Measurements from ENCODE around the gene CARM1.

CARM1 gene

DNA sequence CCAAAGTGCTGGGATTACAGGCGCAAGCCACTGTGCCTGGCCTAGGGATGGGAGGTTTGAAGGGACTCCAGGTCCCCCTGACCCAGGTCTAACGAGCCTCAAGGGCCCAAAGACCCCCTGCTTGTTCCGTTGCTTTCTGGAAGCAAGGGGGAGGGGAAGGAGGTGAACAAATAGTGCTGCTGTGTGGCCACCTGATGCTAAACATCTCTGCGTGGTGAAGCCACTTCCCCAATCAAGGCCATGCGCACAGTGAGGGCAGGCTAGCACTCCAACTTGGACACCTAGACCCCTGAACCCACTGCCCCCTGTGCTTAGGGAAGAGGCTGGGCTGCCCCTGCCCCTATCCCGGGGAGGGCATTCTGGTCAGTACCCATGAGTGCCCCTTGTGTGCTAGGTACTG lies 24.0 kb downstream of the CARM1 start:
- no peak overlapping the region for H3K27ac ChIP-seq (ENCODE audit: poor library complexity, severe bottlenecking)
- no peak for ATAC-seq (ENCODE audit: low read depth)

DNA sequence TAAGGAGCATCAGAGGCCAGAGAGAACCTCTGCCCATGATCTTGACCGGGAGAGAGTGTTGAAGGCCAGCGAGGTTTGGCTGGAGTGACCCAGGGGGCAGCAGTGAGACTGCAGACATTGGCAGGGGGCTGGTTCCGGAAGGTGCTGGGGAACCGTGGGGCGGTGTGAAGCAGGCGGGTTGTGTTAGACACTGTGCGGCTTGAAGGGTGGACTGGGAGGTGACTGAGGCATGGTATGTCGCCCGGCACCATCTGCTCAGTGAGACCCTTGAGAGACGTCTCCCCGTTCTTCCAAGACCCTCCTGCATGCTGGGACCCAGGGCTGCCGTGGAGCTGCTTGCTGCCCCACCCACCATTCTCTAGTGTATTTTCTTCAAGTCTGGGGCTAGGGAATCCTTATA lies 24.6 kb downstream of the CARM1 start:
- H3K4me3 ChIP-seq (ENCODE audit: severe bottlenecking) = no peak overlapping the region
- TF ChIP-seq, protein P1, sequence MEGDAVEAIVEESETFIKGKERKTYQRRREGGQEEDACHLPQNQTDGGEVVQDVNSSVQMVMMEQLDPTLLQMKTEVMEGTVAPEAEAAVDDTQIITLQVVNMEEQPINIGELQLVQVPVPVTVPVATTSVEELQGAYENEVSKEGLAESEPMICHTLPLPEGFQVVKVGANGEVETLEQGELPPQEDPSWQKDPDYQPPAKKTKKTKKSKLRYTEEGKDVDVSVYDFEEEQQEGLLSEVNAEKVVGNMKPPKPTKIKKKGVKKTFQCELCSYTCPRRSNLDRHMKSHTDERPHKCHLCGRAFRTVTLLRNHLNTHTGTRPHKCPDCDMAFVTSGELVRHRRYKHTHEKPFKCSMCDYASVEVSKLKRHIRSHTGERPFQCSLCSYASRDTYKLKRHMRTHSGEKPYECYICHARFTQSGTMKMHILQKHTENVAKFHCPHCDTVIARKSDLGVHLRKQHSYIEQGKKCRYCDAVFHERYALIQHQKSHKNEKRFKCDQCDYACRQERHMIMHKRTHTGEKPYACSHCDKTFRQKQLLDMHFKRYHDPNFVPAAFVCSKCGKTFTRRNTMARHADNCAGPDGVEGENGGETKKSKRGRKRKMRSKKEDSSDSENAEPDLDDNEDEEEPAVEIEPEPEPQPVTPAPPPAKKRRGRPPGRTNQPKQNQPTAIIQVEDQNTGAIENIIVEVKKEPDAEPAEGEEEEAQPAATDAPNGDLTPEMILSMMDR (IDR thresholded peaks at IDR 0.05; ENCODE audit: poor library complexity, severe bottlenecking) = no peak
- H3K27me3 ChIP-seq (ENCODE audit: insufficient read depth, poor library complexity, severe bottlenecking) = no peaks in the 10 kb centered on the region
- DNase-seq (ENCODE audit: low spot score) (no peak), ATAC-seq (ENCODE audit: low read depth) (no peak)
- H3K36me3 ChIP-seq (ENCODE audit: low read depth) = no peaks in the 10 kb centered on the region
- peaks cover 8% of the 10 kb centered on the region for H3K4me1 ChIP-seq (ENCODE audit: insufficient read depth, poor library complexity, severe bottlenecking)
- no peaks in the 10 kb centered on the region for H3K9me3 ChIP-seq (ENCODE audit: severe bottlenecking)
- H3K27ac ChIP-seq (ENCODE audit: poor library complexity, severe bottlenecking) = no peak overlapping the region

More for the DNA sequence above, 24.0 kb downstream of the CARM1 start:
- H3K4me1 ChIP-seq (ENCODE audit: insufficient read depth, poor library complexity, severe bottlenecking) = peaks cover 8% of the 10 kb centered on the region
- H3K36me3 ChIP-seq (ENCODE audit: low read depth) = no peaks in the 10 kb centered on the region
- no peak for DNase-seq (ENCODE audit: low spot score)
- no peaks in the 10 kb centered on the region for H3K9me3 ChIP-seq (ENCODE audit: severe bottlenecking)
- TF ChIP-seq, protein P1 (IDR thresholded peaks at IDR 0.05; ENCODE audit: poor library complexity, severe bottlenecking) = no peak
- H3K4me3 ChIP-seq (ENCODE audit: severe bottlenecking) = no peak overlapping the region
- H3K27me3 ChIP-seq (ENCODE audit: insufficient read depth, poor library complexity, severe bottlenecking) = no peaks in the 10 kb centered on the region

DNA sequence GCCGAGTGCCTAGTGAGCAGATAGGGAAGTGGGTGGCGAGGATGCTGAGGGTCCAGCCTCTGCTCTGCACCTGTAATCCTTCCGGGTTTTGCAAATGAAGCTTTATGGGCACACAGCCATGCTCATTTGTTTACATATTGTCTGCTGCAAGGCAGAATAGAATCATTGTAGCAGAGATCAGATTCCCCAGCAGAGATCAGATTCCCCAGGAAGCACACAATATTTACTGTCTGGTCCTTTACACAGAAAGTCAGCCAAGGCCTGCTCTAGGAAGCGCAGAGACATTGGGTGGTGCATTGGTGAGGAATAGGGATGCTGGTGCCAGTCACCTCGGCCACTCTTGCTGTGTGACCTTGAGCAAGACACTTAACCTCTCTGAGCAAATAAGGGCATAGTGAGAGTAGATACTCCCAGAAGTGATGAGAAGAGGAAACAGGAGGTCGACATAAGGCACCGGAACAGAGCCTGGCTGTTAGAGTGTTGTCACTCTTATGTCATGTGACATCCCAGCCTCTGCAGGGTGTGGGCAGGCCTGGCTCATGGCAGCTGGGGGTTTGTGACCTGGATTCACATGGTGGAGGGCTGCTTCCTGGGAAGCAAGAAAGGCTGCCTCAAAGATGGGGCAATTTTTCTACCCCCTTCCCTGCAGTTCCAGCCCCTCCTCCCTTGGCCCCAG lies 25.6 kb downstream of the CARM1 start:
- no peaks in the 10 kb centered on the region for H3K36me3 ChIP-seq (ENCODE audit: low read depth)

DNA sequence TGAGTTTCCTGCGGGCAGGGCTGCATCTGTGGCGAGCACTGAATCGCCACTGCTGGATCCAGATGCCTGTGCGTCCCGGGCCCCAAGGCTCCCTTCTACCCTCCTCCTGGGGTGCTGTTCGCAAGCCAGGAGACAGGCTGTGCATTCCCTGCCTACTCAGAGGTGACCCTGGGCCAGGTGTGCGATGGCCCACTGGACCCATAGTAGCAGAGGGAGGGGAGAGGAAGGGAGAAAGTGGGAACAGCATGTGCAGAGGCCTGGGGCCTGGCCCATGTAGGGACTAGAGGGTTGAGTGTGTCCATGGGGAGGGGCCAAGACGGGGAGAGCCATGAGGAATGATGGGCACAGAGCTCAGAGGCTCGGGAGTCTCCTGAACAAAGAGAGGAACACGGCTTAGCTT lies 27.3 kb downstream of the CARM1 start:
- Histone ChIP-seq H3K9me3 (ENCODE audit: severe bottlenecking) (no peaks in the 10 kb centered on the region), H3K36me3 (ENCODE audit: low read depth) (no peaks in the 10 kb centered on the region), H3K4me1 (ENCODE audit: insufficient read depth, poor library complexity, severe bottlenecking) (peaks cover 8% of the 10 kb centered on the region), H3K27ac (ENCODE audit: poor library complexity, severe bottlenecking) (peak overlapping the region; percentile 39), H3K27me3 (ENCODE audit: insufficient read depth, poor library complexity, severe bottlenecking) (no peaks in the 10 kb centered on the region), H3K4me3 (ENCODE audit: severe bottlenecking) (no peak overlapping the region)
- TF ChIP-seq, protein P1 (IDR thresholded peaks at IDR 0.05; ENCODE audit: poor library complexity, severe bottlenecking) = no peak
- ATAC-seq (ENCODE audit: low read depth) = peak; percentile 37
- no peak for DNase-seq (ENCODE audit: low spot score)

More for the DNA sequence above, 25.6 kb downstream of the CARM1 start:
- H3K27me3 ChIP-seq (ENCODE audit: insufficient read depth, poor library complexity, severe bottlenecking) = no peaks in the 10 kb centered on the region
- H3K4me3 ChIP-seq (ENCODE audit: severe bottlenecking) = no peak overlapping the region
- H3K9me3 ChIP-seq (ENCODE audit: severe bottlenecking) = no peaks in the 10 kb centered on the region
- DNase-seq (ENCODE audit: low spot score) = no peak
- no peak for ATAC-seq (ENCODE audit: low read depth)
- no peak overlapping the region for H3K27ac ChIP-seq (ENCODE audit: poor library complexity, severe bottlenecking)
- TF ChIP-seq, protein P1 (IDR thresholded peaks at IDR 0.05; ENCODE audit: poor library complexity, severe bottlenecking) = no peak
- H3K4me1 ChIP-seq (ENCODE audit: insufficient read depth, poor library complexity, severe bottlenecking) = peaks cover 8% of the 10 kb centered on the region

DNA sequence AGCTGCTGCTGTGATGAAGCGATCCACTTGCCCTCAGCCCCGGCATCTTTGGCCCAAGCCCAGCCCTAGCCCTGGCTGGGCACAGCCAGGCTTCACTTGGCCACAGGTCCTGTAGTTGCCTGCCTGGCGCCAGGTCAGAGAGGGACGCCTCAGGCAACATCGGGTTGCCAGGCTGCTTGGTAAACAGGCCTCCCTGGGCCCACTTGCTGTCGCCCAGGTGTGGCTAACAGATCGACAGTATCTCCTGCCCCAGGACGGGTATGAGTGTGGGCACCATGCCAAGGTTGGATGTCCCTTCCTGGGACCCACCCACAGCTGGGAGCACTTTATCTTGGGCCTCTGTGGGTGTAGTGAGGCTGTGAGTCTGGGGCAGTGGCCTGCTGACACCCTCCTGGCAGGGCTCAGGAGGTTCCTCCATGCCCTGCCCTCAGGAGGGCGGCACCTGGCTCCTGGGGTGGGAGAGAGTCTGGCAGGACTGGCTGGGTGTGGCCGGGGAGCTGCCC lies 27.8 kb downstream of the CARM1 start:
- DNase-seq (ENCODE audit: low spot score) (no peak), ATAC-seq (ENCODE audit: low read depth) (peak; percentile 84)
- TF ChIP-seq, protein P1 (IDR thresholded peaks at IDR 0.05; ENCODE audit: poor library complexity, severe bottlenecking) = no peak
- H3K4me3 ChIP-seq (ENCODE audit: severe bottlenecking) = no peak overlapping the region
- H3K4me1 ChIP-seq (ENCODE audit: insufficient read depth, poor library complexity, severe bottlenecking) = peaks cover 8% of the 10 kb centered on the region
- H3K36me3 ChIP-seq (ENCODE audit: low read depth) = no peaks in the 10 kb centered on the region
- H3K9me3 ChIP-seq (ENCODE audit: severe bottlenecking) = no peaks in the 10 kb centered on the region
- H3K27ac ChIP-seq (ENCODE audit: poor library complexity, severe bottlenecking) = peak overlapping the region; percentile 39
- H3K27me3 ChIP-seq (ENCODE audit: insufficient read depth, poor library complexity, severe bottlenecking) = no peaks in the 10 kb centered on the region
